Amygdala (tissue), 56 donors: ENCODE measurements around the gene CACNA2D4.

Source experiments
- DNase-seq, 56 donors: peaks; one replicate each; lab custom pipeline; 2025; lab: John Stamatoyannopoulos, UW

Gene CACNA2D4

DNA sequence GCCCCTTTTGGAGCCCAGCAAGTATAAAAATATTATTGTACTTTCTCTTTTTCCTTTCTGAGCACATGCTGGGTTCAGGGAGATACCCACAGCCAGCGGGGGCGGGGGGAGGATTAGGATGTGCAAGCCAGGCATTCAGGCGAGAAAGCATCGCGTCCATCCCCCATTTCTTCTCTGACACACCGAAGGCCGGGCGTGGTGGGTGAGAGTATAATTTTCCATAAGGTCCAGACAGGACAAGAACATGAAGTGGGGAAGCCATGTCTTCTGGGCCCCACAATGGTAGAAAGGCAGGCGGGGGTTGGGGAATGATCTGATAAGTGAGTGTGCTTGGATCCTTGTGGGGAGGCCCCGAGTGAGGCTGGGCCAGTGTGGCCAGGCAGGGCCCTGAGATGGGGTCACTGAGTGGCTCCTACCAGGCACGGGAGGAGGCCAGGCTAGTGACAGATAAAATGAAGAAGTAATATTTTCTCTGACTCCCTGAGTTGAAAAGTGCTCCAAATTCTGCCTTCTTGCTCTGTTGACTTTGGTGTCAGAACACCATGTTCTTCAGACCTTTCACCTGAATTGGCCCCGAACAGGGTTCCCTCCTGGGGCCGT is 108.8 kb downstream of the CACNA2D4 start:
- DNase-seq: no peak

DNA sequence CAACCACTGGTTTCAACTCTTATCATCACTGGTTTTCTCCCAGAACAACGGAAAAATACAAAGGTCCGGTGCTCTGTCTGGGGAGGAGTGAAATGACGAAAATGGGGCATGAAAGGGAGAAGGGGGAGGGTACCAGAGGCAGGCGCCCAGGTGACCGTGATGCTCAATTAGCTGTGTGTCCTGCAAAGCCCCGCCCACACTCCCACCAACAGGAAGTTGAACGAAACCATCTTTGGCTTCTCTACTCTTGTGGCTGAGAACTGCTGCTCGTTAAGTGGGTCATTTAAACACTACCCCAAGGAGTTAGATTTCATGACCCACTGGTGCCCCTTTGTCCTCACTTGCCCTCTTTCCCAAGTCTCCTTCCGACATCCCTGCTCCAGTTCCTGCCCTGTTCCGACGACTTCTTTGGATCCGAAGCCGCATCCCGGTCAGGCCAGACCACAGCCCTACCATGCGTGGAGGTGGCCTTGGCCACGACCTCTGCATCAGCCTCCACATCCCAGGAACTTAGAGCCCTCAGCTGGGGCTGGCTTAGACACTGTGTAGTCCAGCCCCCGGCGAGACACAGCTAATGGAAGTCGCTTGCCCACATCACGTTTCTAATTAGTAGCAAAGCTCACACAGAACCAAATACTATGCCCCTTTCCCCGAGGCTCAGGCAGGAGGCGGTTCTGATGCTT is 109.5 kb downstream of the CACNA2D4 start:
- no peak for DNase-seq

DNA sequence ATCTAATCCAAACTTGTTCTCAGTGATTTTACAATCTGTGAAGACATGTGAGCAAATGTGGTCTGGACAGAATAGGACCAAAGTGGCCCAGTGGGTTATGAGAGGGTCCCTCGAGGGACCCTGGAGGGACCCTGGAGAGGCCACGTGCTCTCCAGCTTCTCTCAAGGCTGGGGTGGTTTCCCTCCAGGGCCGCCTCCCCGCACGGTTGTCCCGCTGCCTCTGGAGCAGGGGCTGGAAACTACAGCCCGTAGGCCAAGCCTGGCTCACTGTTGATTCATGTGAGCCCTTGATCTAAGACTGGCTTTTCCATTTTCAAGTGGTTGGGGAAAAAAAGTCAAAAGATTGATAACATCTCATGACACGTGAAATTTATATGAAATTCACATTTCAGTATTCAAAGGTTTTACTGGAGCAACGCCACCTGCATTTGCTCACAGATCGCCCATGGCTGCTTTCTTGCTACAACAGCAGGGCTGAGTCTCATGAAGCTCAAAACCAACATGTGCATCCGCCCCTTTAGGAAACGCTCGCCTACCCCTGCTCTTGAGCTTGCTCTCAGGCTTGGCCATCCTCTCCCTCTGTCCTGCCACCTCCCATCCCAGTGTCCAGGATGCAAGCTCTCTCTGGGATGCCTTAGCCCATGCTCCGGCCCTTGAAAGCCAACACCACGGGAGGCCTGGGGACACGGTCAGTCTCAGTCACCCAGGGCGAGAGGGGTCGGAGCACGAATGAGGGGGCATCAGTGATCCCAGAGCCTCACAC is 110.2 kb downstream of the CACNA2D4 start:
- DNase-seq: no peak

DNA sequence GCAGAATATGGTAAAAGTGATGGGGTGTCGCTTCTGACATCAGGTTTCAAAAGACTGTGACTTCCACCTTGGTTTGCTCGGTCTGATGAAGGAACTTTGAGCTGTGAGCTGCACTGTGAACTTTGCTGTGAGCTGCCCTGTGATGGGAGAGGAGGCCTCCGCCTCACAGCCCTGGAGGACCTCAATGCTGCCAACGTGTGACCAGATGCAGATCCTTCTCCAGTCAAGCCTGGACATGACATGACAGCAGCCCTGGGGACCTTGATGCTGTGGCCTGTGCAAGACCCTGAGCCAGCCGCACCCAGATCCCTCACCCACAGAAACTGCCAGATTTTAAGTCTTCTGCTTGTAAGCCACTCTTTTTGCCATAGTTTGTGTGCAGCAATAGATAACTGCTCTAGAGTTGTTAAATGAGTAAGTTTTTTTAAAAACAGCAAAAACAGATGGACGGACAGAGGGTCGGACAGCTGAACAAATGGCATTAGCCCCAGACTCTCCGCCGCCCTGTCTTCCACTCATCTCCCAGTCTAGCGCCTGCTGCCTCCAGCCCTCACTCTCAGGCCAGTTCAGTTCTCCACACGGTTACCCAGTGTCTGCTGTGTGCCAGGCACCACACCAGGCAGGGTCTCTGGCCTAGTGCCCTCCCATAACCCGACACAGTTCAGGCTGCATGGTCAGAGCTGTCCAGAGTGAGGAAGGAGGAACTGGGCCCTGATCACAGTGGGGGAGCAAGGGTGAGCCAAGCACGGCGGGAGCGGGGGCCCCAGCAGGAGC is 111.2 kb downstream of the CACNA2D4 start:
- no peak for DNase-seq

DNA sequence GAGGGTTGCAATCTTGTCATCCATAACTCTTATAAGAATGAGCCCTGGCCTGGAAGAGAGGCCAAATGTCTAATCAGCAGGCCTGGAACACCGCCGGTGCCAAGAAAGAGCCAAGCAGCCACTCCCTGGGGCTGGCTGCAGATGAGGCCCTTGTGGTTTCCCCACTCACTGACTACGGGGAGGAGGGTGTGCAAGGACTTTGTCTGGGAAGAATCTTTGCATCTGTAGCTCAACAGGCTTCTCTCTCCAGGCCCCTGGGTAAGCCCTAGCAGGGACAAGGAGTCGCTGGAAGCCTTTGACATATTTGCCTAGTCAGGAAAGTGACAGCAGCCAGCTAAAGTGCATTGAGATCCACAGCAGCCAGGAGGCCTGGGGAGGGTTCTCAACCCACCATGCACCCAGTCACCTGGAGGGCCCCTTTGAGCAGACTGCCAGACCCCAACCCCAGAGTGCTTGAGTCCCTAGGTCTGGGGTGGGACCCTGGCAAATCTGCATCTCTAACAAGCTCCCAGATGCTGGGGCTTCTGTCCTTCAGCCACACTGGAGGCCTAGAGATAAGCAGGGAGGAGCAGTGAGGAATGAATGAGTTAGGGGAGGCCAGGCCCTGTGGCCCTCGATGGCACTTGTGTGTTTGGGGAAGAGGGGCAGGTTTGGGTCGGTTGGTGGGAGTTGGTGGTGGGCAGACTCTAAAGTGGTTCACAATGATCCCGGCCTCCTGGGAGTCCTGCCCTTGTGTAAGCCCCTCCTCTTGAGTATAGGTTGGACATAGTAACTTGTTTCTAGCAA is 112.0 kb downstream of the CACNA2D4 start:
- no peak for DNase-seq

DNA sequence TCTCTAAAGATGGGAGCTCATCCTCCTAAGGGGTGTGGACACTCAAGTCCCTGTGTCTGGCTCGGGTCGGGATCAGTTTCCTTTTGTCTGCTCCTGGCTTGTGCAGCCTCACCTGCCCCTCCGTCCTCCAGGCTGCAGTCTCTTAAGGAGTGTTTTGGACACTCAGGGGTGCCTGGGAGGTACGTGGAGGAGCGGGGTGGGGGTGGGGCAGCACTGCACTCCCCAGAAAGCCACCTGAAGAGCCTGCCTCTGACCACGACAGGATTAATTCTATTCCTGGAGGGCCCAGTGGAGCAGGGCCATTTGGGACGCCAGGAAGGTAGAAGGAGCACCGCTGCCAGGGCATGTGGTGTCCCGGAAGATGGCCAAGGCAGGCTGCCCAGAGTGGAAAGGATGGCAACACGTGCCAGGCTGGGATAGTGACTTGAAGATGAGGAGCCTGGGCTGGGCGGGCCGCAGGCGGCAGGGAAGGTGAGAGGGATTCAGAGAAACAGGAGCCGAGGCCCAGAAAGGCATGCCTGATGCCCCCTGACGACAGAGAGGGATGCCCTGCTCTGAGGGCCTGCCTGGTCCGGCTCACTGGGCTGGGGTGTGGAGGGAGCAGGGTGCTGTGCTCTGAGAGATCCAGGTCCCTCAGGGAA is 112.9 kb downstream of the CACNA2D4 start:
- no peak for DNase-seq

DNA sequence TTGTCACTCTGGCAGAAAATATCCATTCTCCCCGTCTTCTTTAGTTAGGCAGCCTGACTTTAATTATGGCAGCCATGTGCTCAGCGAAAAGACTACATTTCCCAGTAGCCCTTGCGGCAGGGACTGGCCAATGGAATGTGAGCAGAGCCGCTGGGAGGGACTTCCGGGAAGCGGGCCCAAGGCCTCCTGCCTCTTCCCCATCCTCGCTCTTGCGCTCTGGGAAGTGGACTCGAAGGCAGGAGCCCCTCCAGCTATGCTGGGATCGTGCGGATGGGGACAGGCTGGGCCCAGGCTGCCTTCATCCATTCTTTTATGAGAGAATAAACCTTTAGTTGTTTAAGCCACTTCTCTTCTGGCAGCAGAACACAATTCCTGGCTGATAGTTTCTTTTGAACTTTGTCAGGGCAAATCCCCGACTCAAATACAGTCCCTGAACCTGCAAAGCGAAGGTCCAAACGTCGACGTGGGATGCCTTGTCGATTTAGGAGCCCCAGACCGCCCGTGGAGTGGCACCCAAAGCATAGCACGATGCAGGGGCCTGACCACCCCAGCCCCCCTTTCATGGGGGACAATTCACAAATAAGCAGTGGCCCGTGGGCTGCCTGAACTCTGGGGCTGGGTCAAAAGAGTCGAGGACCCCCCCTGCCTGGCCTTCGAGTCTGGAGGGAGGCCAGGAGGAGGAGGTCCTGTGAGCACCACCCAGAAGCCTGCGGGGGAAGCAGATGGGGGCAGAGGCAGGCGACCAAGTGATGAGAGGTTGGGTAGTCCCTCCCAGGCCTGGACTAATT is 113.7 kb downstream of the CACNA2D4 start:
- DNase-seq: peak; percentile 20 to 91 (median 76)

DNA sequence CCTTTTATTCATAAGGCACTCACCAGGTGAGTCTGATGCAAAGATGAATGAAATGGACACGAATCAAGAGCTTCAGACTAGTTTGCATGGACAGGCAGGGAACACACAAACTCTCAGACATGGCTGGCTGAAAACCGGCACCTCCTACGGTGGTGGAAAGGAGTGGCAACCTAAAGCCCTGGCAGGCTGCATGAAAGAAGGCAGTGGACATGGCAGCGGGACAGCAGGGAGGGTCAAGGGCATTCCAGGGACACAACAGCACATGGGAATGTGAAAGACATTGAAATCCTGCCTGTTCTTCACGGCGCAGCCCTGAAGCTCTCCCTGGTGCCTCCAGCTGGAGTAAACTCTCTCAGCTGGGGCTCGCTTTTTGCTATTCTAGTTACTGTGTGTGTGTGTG is 114.7 kb downstream of the CACNA2D4 start:
- no peak for DNase-seq

DNA sequence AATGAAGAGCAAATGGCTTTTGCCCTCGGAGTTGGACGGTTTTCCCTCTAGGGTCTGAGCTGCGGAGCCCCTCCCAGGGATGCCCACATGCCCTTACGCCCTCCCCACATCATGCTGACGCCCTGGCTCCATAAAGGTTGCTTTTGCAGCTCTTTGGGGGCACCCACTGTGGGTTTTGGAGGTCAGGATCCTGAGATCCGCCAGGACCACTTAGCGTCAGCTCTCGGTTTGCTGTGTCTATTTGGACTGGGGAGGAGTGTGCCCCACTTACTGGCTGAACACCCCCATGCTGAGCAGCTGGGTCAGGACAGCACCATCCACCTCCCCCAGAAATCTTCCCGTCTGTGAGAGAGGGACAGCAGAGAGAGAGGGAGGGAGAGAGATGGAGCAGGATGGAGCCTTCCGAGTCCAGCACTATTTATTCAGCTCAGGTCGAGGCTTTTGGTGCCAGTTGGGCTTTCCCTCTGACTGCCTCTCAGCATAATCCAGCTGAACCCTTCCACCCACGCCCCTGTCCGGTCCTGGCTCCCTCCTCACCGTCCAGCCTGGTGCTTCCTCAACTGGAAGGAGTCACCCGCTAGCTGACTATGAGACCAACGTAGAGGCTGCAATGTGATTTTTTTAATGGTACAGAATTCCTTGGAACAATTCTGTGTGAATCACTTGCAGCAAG is 117.0 kb downstream of the CACNA2D4 start:
- DNase-seq: no peak

DNA sequence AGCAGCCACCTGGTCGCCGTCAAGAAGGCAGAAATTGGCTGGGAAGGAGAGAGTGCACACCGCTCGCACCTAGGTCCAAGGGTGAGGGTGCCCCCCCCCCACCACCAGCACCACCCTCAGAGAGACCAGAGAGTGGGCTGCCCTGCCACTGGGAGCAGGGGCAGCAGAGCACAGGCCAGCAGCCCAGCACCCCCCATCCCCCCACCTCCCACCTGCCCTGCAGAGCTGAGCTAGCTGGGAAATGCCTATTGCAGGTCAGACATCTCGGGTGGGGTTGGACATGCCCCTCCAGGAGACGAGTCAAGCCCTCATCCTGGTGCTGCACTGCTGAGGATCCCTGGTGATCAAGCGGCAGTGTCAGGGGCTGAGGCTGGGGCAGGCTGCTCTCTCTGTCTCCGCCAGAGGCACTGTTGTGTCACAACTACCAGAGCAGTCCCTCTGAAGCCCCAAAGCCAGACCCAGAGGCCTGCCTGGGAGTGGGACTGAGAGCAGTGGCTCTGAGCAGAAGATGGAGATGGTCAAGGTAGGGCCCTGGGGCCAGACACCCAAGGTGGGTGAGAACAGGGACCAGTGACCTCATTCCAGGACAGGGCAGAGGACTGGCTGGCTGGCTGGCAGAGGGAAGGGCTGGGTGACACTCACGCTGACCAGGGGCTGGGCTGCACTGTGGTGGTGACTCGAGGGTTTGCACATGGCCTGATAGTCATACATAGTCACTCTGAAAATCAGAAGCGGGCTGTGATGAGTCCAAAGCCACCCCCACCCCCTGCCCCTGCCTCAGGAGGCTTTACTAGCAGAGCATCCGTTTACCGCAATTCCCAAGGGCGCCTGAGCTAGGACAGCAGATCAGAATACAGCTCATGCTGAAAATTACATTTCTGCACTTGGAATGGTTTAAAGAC is 117.8 kb downstream of the CACNA2D4 start:
- peak in 4 of 56 donors; percentile 22 to 75 (median 36) for DNase-seq

DNA sequence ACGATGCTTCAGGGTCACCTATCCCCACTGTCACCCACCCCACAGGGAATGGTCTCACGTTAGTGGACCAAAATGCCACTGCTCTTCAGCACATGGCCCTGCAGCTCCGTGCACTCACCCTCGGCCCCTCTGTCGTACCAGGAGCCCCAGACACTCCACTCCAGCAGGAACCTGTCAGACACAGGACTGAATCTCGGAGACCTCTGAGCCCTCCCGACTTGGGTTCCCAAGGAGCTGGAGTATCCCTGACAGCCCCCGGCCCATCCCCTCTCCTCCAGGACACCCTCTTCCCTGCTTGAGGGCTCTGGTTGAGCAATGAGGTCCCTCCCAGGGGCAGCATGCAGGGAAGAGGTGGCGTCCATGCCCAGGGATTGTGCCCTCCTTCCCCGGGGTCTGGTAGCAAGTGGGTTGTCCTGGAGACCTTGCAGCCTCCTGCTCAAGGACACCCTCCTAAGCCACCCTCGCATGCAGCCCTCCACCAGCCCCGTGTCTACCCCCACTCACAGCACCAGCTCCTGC is 118.5 kb downstream of the CACNA2D4 start:
- DNase-seq: no peak

DNA sequence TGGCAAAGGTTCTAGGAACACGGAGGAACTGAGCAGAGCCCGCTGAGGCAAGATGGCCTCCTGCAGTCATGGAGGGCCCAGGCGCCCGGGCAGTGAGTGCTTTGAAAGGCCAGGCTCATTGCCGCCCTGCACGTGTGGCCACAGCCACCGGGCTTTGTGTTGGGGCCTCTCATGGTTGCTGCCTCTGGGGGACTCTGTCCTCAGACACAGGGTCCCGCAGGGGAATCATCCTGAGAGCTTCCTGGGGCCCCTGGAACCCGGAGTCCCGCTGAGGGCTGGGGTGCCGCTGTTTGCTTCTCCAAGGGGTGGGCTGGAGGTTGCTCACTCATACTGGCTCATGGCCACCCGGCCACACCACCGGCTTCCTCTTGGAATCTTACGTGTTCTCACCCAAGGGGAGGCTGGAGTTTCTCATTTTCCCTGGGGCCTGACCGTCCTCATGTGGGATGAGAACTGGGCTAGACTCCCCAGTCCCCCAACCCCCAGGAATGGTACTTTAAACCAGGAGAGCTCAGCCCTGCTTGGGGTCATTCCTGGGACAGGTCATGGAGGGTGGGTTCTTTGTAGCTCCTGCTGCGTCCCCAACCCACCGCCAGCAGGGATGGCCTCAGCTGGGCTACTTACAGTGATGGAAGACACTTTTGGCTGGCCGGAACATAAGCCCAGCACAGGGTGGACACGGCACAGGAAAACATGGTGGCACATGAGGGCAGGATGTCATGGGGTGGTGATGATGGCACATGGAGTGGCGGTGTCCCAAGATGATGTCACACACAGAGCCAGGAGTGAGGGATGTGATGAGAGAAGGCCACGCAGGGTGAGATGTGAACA is 119.2 kb downstream of the CACNA2D4 start:
- no peak for DNase-seq

DNA sequence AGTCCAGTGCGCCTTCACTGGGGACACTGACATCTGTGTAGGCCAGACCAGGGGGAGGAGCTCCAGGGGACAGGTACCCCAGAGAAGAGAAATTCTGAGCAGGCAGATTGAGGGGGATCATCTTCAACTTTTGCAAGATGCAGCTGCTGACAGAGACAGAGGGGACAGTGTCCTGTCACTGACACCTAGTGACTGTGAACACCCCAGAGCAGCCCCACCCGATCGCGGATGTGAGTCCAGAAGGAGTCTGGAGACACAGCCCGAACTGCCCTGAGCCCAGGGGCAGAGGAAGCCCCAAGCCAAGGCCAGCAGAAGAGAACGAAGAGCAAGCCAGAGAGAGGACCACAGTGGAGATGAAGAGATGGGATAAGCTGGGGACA is 119.8 kb downstream of the CACNA2D4 start:
- DNase-seq: no peak

DNA sequence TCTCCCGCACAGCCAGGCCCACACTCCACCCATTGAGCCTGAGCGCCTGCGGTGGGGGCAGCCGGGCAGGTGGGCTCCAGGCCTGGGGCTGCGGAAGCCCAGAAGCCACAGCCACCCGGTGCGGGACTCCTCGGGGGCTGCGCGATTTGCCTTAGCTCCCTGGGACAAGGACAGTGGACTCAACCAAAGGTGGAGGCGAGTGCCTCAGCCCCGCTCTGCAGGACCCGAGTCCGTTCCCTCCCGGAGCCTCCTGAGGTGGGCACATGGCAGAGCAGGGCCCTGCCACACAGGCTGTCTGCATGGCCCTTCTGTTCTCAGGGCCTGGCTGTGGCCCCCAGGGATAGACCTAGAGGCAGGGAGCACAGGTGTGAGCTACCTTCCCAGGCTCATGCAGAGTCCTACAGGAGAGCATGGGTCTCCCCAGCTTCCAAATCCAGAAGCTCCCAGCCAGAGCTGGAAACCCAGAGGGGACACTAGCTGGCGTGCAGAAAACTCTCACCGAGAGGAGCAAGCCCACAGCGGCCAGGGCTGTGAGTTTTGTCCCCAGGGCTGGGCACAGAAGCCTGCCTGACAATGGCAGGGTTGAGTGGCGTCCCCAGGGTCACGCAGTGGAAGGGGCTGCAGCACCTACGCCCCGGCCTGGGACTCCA is 120.3 kb downstream of the CACNA2D4 start:
- DNase-seq: no peak
